Activated CD4-positive, alpha-beta T cell treated with anti-CD3 and anti-CD28 coated beads, Interleukin-2, amount 50 U/mL, for 48 hours (primary cell): ENCODE data around the gene PI4KB.
A peak's percentile ranks its signal among the peaks of the same experiment; 100 is the strongest.
"Not testable (repeated sequence)": the region's sequence is repeated elsewhere in the genome, so short reads cannot be mapped to it uniquely, and the experiment has no call there.

Experiments used
- DNase-seq, 2 experiments: peaks; one replicate each; pipeline ENCODE4 v3.0.0-alpha.2; 2020

PI4KB gene

GRCh38 chr1:151327223-151327902 is at the start of gene PI4KB:
TSS of gene PI4KB (minus strand) at chr1:151327416. CDS start at chr1:151316481, 10,935 bp downstream.
- DNase-seq, result peak; percentile 90 to 93

- no peak for DNase-seq
These were observed 46.0 kb upstream of the PI4KB start for GRCh38 chr1:151373196-151373595.

- DNase-seq, result no peak
These were observed 45.1 kb upstream of the PI4KB start, which contains the start of gene SELENBP1 for GRCh38 chr1:151372058-151372934. TSS of gene SELENBP1 (minus strand) at chr1:151372705. CDS start at chr1:151372641, 64 bp downstream.

GRCh38 chr1:151371370-151372057 is 44.3 kb upstream of the PI4KB start:
- DNase-seq, result no peak

- DNase-seq, result no peak
These were observed 43.1 kb upstream of the PI4KB start for GRCh38 chr1:151370211-151370911.

- no peak for DNase-seq
These were observed 42.4 kb upstream of the PI4KB start for GRCh38 chr1:151369621-151370048.

- no peak for DNase-seq
These were observed 42.0 kb upstream of the PI4KB start for GRCh38 chr1:151369302-151369610.

GRCh38 chr1:151368393-151369301 is 41.4 kb upstream of the PI4KB start:
- DNase-seq, result no peak

GRCh38 chr1:151367658-151368392 is 40.6 kb upstream of the PI4KB start:
- DNase-seq, result no peak

GRCh38 chr1:151364996-151365395 is 37.8 kb upstream of the PI4KB start:
- DNase-seq, result no peak

GRCh38 chr1:151362308-151363155 is 35.3 kb upstream of the PI4KB start:
- no peak for DNase-seq

GRCh38 chr1:151361883-151362282 is 34.7 kb upstream of the PI4KB start:
- DNase-seq, result no peak

- no peak for DNase-seq
These were observed 29.5 kb upstream of the PI4KB start for GRCh38 chr1:151356696-151357095.

GRCh38 chr1:151352021-151352718 is 25.0 kb upstream of the PI4KB start:
- no peak for DNase-seq

- not testable (repeated sequence) for DNase-seq
These were observed 23.1 kb upstream of the PI4KB start for GRCh38 chr1:151350323-151350722.

- no peak for DNase-seq
These were observed 20.5 kb upstream of the PI4KB start for GRCh38 chr1:151347523-151348246.

GRCh38 chr1:151346769-151347522 is 19.7 kb upstream of the PI4KB start, which contains the start of gene RFX5:
TSS of gene RFX5 (minus strand) at chr1:151347252. CDS start at chr1:151346320, 932 bp downstream.
- DNase-seq, result peak; percentile 89 to 93
